GM23338 (cell line): ENCODE data around the gene SENP6. TPM values are rescaled to one million over a fixed set of nuclear protein-coding genes. Genes with fewer than 3 reads are reported as not detected.

Experiments
- ATAC-seq: fragments of 200-7000 bp; cut with Tn5 transposase; 3 replicates; pipeline ENCODE4 v1.9.1; 2020
- DNase-seq: peaks from one replicate; pipeline ENCODE4 v3.0.0-alpha.2; 2015; ENCODE audit warnings: low spot score
- H2AFZ ChIP-seq: fragments of 200-600 bp; sonication (generic); 2 replicates; pipeline ENCODE4 v1.8.0; 2016; ENCODE audit warnings: antibody characterized with exemption, mild to moderate bottlenecking, moderate library complexity
- H3F3A ChIP-seq: fragments of 200-600 bp; sonication (generic); replicated peaks from 2 replicates; pipeline ENCODE4 v1.8.0; 2017; ENCODE audit warnings: antibody characterized with exemption, mixed run types, low read depth
- H3K27ac ChIP-seq: fragments of 200-600 bp; sonication (generic); 2 replicates; pipeline ENCODE4 v1.6.1; 2016; ENCODE audit warnings: low read depth
- H3K27me3 ChIP-seq: fragments of 200-600 bp; sonication (generic); 2 replicates; pipeline ENCODE4 v1.8.0; 2016; ENCODE audit warnings: mild to moderate bottlenecking, mixed run types, moderate library complexity; ENCODE audit not compliant: insufficient read depth
- H3K36me3 ChIP-seq: fragments of 200-600 bp; sonication (generic); 2 replicates; pipeline ENCODE4 v1.8.0; 2016; ENCODE audit warnings: mild to moderate bottlenecking; ENCODE audit not compliant: insufficient read depth
- H3K4me1 ChIP-seq: fragments of 200-600 bp; sonication (generic); 2 replicates; pipeline ENCODE4 v1.8.0; 2016; ENCODE audit warnings: mild to moderate bottlenecking, moderate library complexity; ENCODE audit not compliant: insufficient read depth
- H3K4me2 ChIP-seq: fragments of 200-600 bp; sonication (generic); 2 replicates; pipeline ENCODE4 v1.7.1; 2017; ENCODE audit warnings: mixed run types
- H3K4me3 ChIP-seq: fragments of 200-600 bp; sonication (generic); 2 replicates; pipeline ENCODE4 v1.6.1; 2016; ENCODE audit warnings: mixed run types
- H3K79me2 ChIP-seq: fragments of 200-600 bp; sonication (generic); replicated peaks from 2 replicates; pipeline ENCODE4 v1.8.0; 2017; ENCODE audit warnings: mild to moderate bottlenecking; ENCODE audit not compliant: insufficient read depth
- H3K9me2 ChIP-seq: fragments of 200-600 bp; sonication (generic); 2 replicates; pipeline ENCODE4 v1.8.0; 2017; ENCODE audit not compliant: insufficient read depth
- H4K20me1 ChIP-seq: fragments of 200-600 bp; sonication (generic); replicated peaks from 2 replicates; pipeline ENCODE4 v1.8.0; 2017; ENCODE audit warnings: mild to moderate bottlenecking; ENCODE audit not compliant: insufficient read depth
- H3K27ac Mint-ChIP-seq: 2 replicates; pipeline ENCODE4 v1.8.0; 2020; ENCODE audit warnings: inconsistent platforms, mild to moderate bottlenecking, moderate library complexity, mixed read lengths
- H3K27me3 Mint-ChIP-seq: 3 replicates; pipeline ENCODE4 v1.8.0; 2022; ENCODE audit warnings: low read depth, mild to moderate bottlenecking, moderate library complexity, mixed read lengths, inconsistent platforms; ENCODE audit not compliant: insufficient read depth, poor library complexity
- H3K36me3 Mint-ChIP-seq: 3 replicates; pipeline ENCODE4 v1.8.0; 2021; ENCODE audit warnings: low read depth, mild to moderate bottlenecking, inconsistent platforms, moderate library complexity, mixed read lengths
- H3K4me1 Mint-ChIP-seq: 3 replicates; pipeline ENCODE4 v1.8.0; 2020; ENCODE audit warnings: mild to moderate bottlenecking, inconsistent platforms, mixed read lengths
- H3K4me3 Mint-ChIP-seq: 3 replicates; pipeline ENCODE4 v1.8.0; 2021; ENCODE audit warnings: moderate library complexity, mild to moderate bottlenecking, inconsistent platforms, mixed read lengths
- H3K9me3 Mint-ChIP-seq: 3 replicates; pipeline ENCODE4 v1.8.0; 2020; ENCODE audit warnings: moderate library complexity, mild to moderate bottlenecking, inconsistent platforms, mixed read lengths
- CREB1 ChIP-seq: fragments of 250-450 bp; sonication (Bioruptor Pico); IDR thresholded peaks from 2 replicates; pipeline ENCODE4 v1.5.0; 2020; ENCODE audit warnings: low read depth, mild to moderate bottlenecking, moderate library complexity
- EZH2 ChIP-seq: fragments of 200-600 bp; sonication (generic); IDR thresholded peaks from one replicate; pipeline ENCODE4 v1.8.0; 2017; ENCODE audit warnings: antibody characterized with exemption, mild to moderate bottlenecking, low read depth; ENCODE audit not compliant: unreplicated experiment
- JUNB ChIP-seq: IDR thresholded peaks from one replicate; pipeline ENCODE4 v1.6.1; 2016; ENCODE audit warnings: antibody characterized with exemption; ENCODE audit not compliant: unreplicated experiment
- NANOG ChIP-seq: IDR thresholded peaks from 2 replicates; pipeline ENCODE4 v1.6.1; 2016; ENCODE audit warnings: antibody characterized with exemption, borderline replicate concordance
- POLR2AphosphoS5 ChIP-seq: IDR thresholded peaks from 2 replicates; pipeline ENCODE4 v1.6.1; 2016; ENCODE audit warnings: antibody characterized with exemption, low read depth
- ZNF114 ChIP-seq: fragments of 250-450 bp; sonication (Bioruptor Pico); IDR thresholded peaks from 2 replicates; pipeline ENCODE4 v1.5.0; 2020; ENCODE audit warnings: mild to moderate bottlenecking, moderate library complexity
- ZNF331 ChIP-seq: fragments of 250-450 bp; sonication (Bioruptor Pico); IDR thresholded peaks from 2 replicates; pipeline ENCODE4 v1.5.0; 2020; ENCODE audit warnings: low read depth, mild to moderate bottlenecking, moderate library complexity
- polyA plus RNA-seq: library from polyadenylated mRNA; unstranded; fragments of >200 nt; fragmentation: Nextera tagmentation; extraction: Ambion mirVana; gene quantifications from 2 replicates; pipeline ENCODE4 v1.2.1, GENCODE V29; 2016
- total RNA-seq: library from RNA; depleted of rRNA; stranded (reverse); fragments of >200 nt; shearing (Covaris generic); gene quantifications from 2 replicates; pipeline ENCODE4 v1.2.3, GENCODE V29; 2014
- TF ChIP-seq, protein P1 (sequence below): IDR thresholded peaks from one replicate; pipeline ENCODE4 v1.6.1; 2018; ENCODE audit warnings: antibody characterized with exemption; ENCODE audit not compliant: unreplicated experiment
- TF ChIP-seq, protein P2 (sequence below), 2 experiments: fragments of 200-600 bp in 1 of 2; sonication (generic) in 1 of 2; conservative IDR thresholded peaks; 2 replicates each; pipeline versions ENCODE4 v1.5.1 to v1.6.1; 2016 to 2017; ENCODE audit warnings: antibody characterized with exemption in 2 of 2, low read depth in 2 of 2, mild to moderate bottlenecking in 2 of 2, moderate library complexity in 1 of 2
- TF ChIP-seq, protein P3 (sequence below): IDR thresholded peaks from 2 replicates; pipeline ENCODE4 v1.6.1; 2016; ENCODE audit warnings: antibody characterized with exemption

The SENP6 gene
- total and polyA plus RNA-seq, 2 experiments from 2014 or later: 66.6 to 114 TPM

DNA sequence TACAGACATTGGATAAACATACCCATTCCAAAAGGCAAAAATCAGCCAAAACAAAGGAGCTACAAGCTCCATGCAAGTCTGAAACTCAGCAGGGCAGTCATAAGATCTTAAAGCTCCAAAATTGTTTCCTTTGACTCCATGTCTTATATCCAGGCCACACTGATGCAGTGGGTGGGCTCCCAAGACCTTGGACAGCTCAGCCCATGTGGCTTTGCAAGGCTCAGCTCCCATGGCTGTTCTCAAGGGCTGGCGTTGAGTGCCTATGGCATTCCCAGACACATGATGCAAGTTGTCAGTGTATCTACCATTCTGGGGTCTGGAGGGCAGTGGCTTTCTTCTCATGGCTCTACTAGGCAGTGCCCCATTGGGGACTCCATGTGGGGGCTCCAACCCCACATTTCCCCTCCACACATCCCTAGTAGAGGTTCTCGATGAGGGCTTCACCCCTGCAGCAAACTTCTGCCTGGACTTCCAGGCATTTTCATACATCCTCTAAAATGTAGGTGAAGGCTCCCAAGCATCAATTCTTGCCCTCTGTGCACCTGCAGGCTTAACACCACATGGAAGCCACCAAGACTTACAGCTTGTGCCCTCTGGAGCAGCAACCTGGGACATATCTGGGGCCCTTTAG lies 35.4 kb upstream of the SENP6 start (continued):
- TF ChIP-seq ZNF114 (CRISPR knock-in tag): no peak
- TF ChIP-seq JUNB: no peak
- TF ChIP-seq NANOG: no peak

DNA sequence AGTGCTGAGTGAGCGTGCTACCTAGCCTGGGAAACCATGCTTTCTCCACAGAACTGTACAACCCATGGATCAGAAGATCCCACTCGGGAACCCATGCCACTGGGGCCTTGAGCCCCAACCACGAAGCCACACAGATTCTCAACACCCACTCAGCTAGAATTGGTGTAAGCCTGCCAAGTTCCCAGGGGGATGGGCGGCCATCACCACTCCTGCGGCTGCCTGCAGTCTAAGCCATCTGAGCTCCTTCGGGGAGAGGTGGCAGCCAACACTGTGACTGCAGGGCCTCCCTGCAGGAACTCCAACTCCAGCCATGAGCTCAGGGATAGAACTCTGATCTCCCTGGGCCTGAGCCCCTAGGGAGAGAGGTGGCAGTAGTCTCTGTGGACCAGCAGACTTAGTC lies 33.6 kb upstream of the SENP6 start:
- no peaks in the 10 kb centered on the region for H3K4me1 Mint-ChIP-seq

DNA sequence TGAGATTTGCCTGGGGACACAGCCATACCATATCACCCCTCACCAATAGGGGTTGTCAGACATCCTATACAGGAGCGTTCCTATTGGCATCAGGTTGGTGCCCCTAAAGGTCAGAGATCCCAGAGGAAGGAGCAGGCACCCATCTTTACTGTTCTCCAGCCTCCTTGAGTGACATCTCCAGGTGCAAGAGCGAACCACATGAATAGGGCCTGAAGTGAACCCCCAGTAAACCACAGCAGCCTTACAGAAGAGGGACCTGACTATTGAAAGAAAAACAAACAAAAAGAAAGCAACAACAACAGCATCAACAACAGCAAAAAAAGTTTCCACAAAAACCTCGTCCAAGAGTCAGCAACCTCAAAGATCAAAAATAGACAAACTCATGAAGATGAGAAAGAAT lies 32.7 kb upstream of the SENP6 start:
- H3K9me3 Mint-ChIP-seq: peaks cover 32% of the 10 kb centered on the region
- no peak overlapping the region for H3K4me3 ChIP-seq
- no peaks in the 10 kb centered on the region for H3K4me1 ChIP-seq
- no peaks in the 10 kb centered on the region for H3F3A ChIP-seq
- H3K27ac Mint-ChIP-seq: no peak overlapping the region
- H3K4me2 ChIP-seq: no peak overlapping the region
- no peaks in the 10 kb centered on the region for H3K36me3 ChIP-seq
- no peaks in the 10 kb centered on the region for H3K27me3 Mint-ChIP-seq
- peaks cover 16% of the 10 kb centered on the region for H3K36me3 Mint-ChIP-seq
- H3K27me3 ChIP-seq: no peaks in the 10 kb centered on the region
- no peaks in the 10 kb centered on the region for H3K79me2 ChIP-seq
- H3K4me3 Mint-ChIP-seq: no peak overlapping the region
- peaks cover 9% of the 10 kb centered on the region; the same call in 1 of the 2 replicates for H3K9me2 ChIP-seq
- H4K20me1 ChIP-seq: no peaks in the 10 kb centered on the region
- no peak overlapping the region for H2AFZ ChIP-seq
- H3K4me1 Mint-ChIP-seq: no peaks in the 10 kb centered on the region
- H3K27ac ChIP-seq: no peak overlapping the region
- ATAC-seq (no peak), DNase-seq (no peak)
- TF ChIP-seq, protein P1, sequence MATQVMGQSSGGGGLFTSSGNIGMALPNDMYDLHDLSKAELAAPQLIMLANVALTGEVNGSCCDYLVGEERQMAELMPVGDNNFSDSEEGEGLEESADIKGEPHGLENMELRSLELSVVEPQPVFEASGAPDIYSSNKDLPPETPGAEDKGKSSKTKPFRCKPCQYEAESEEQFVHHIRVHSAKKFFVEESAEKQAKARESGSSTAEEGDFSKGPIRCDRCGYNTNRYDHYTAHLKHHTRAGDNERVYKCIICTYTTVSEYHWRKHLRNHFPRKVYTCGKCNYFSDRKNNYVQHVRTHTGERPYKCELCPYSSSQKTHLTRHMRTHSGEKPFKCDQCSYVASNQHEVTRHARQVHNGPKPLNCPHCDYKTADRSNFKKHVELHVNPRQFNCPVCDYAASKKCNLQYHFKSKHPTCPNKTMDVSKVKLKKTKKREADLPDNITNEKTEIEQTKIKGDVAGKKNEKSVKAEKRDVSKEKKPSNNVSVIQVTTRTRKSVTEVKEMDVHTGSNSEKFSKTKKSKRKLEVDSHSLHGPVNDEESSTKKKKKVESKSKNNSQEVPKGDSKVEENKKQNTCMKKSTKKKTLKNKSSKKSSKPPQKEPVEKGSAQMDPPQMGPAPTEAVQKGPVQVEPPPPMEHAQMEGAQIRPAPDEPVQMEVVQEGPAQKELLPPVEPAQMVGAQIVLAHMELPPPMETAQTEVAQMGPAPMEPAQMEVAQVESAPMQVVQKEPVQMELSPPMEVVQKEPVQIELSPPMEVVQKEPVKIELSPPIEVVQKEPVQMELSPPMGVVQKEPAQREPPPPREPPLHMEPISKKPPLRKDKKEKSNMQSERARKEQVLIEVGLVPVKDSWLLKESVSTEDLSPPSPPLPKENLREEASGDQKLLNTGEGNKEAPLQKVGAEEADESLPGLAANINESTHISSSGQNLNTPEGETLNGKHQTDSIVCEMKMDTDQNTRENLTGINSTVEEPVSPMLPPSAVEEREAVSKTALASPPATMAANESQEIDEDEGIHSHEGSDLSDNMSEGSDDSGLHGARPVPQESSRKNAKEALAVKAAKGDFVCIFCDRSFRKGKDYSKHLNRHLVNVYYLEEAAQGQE: no peak
- TF ChIP-seq, protein P2, sequence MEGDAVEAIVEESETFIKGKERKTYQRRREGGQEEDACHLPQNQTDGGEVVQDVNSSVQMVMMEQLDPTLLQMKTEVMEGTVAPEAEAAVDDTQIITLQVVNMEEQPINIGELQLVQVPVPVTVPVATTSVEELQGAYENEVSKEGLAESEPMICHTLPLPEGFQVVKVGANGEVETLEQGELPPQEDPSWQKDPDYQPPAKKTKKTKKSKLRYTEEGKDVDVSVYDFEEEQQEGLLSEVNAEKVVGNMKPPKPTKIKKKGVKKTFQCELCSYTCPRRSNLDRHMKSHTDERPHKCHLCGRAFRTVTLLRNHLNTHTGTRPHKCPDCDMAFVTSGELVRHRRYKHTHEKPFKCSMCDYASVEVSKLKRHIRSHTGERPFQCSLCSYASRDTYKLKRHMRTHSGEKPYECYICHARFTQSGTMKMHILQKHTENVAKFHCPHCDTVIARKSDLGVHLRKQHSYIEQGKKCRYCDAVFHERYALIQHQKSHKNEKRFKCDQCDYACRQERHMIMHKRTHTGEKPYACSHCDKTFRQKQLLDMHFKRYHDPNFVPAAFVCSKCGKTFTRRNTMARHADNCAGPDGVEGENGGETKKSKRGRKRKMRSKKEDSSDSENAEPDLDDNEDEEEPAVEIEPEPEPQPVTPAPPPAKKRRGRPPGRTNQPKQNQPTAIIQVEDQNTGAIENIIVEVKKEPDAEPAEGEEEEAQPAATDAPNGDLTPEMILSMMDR (conservative IDR thresholded peaks at IDR 0.05; ENCODE audit: low read depth in 2 of 2): no peak
- no peak for TF ChIP-seq EZH2

More for the DNA sequence above, 33.6 kb upstream of the SENP6 start:
- Mint-ChIP-seq H3K27me3 (no peaks in the 10 kb centered on the region), H3K36me3 (peaks cover 16% of the 10 kb centered on the region), H3K27ac (no peak overlapping the region), H3K4me3 (no peak overlapping the region), H3K9me3 (peaks cover 32% of the 10 kb centered on the region)
- Histone ChIP-seq H3K9me2 (peaks cover 9% of the 10 kb centered on the region; the same call in 1 of the 2 replicates), H3K79me2 (no peaks in the 10 kb centered on the region), H3K36me3 (no peaks in the 10 kb centered on the region), H3K27me3 (no peaks in the 10 kb centered on the region), H4K20me1 (no peaks in the 10 kb centered on the region), H3K4me1 (no peaks in the 10 kb centered on the region), H2AFZ (no peak overlapping the region), H3F3A (no peaks in the 10 kb centered on the region), H3K4me2 (no peak overlapping the region), H3K27ac (no peak overlapping the region), H3K4me3 (no peak overlapping the region)
- no peak for ATAC-seq
- no peak for DNase-seq
- TF ChIP-seq, protein P3, sequence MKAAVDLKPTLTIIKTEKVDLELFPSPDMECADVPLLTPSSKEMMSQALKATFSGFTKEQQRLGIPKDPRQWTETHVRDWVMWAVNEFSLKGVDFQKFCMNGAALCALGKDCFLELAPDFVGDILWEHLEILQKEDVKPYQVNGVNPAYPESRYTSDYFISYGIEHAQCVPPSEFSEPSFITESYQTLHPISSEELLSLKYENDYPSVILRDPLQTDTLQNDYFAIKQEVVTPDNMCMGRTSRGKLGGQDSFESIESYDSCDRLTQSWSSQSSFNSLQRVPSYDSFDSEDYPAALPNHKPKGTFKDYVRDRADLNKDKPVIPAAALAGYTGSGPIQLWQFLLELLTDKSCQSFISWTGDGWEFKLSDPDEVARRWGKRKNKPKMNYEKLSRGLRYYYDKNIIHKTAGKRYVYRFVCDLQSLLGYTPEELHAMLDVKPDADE: no peak
- TF ChIP-seq, protein P2 (conservative IDR thresholded peaks at IDR 0.05; ENCODE audit: low read depth in 2 of 2): no peak
- TF ChIP-seq EZH2 (no peak), ZNF114 (CRISPR knock-in tag) (no peak), POLR2AphosphoS5 (no peak), CREB1 (CRISPR knock-in tag) (no peak), ZNF331 (CRISPR knock-in tag) (no peak)
